ENCODE results near the gene ERCC2.
"Not testable (repeated sequence)": the region's sequence is repeated elsewhere in the genome, so short reads cannot be mapped to it uniquely, and the experiment has no call there.

The ERCC2 gene

DNA sequence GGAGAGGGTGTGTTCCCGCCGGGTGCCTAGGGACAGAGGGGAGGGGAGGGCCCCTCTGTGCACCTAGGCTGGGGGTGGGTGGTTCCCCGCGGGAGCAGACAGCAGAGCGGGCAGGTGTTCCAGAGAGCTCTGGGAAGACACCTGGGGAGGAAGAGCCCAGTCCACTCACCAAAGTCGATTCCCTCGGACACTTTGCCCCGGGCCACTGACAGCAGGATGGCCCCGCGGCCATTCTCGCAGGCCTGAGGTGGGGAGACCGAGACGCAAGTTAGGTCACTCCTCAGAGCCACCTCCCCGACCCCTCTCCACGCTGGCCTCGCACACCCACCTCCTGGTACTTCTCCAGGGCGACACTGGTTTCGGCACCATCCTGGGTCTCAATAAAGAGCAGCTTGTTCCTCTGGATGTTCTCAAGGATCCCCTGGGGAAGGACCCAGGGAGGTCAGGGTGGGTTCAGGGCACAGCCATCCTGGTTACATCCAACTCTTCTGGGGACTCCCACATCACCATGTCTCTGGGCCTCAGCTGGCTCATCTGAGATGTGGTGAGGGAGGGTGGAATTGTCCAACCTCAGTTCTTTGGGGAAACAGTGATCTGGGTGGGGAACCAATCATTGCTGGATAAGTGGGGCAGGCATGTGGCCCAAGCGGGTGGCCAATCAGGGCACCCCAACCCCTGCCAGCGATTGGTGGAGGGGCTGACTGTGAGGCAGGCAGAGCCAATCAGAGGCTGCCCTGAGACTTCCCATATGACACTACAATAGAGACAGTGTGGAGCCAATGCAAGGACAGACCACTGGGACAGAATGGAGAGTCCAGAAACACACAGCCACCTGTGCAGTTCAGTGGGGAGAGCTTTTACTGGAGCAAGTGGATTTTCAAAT is 17.2 kb downstream of the ERCC2 start:
- no peak for DNase-seq

DNA sequence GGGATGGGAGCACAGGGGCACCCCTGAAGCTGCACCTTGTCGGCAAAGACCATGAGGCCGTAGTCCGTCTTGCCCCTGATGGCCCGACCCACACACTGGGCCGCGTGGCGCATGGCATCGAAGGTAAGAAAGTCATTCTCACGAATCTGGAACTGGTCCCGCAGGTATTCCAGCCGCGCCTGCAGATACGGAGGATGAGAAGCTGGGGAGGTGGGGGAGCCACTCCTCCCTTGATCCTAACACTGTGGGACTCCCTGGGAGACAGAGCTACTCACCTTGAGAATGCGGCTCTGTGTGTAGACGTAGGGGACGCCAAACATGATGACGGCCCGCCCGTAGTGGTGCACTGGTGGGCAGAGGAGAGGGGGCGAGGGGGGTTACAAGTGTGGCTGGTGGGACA is 17.9 kb downstream of the ERCC2 start:
- no peak for DNase-seq

DNA sequence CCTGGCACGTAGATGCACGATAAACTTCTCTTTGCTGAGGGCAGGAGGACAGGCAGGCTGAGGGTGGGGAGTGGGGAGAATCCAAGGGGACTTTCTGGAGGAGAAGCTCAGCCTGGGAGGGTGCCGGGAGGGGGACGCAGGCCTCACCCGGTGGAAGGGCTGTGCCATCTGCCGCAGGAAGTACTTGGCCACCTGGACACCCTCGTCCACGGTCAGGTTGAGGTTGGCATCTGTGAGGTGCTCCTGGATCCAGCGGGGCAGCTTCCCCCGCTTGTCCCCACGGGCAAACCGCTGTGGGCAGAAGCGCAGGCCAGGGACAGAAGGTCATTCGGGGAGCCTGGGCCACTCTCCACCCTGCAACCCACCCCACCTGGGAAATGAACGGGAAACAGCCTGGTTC is 18.3 kb downstream of the ERCC2 start:
- no peak for DNase-seq

DNA sequence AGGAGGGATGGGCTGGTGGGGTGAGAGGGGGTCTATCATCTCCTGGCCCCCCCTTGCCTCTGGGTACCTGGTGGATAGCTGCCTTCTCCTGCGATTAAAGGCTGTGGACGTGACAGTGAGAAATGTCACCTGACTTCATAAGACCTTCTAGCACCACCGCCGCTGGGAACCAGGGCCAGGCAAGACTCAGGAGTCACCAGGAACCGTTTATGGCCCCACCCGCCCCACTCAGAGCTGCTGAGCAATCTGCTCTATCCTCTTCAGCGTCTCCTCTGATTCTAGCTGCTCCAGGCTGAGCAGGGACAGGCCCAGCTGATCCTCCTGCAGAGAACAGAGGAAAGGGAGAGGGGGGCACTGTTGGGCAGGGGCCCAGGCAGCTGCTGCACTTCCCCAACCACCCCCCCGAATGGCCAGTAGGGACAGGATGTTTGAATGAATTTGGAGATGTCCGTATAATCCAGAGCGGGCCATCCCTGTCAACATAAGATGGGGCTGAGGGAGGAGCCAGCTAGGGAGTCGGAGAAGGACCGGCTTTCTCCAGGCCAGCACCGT is 18.9 kb downstream of the ERCC2 start:
- DNase-seq, result no peak

DNA sequence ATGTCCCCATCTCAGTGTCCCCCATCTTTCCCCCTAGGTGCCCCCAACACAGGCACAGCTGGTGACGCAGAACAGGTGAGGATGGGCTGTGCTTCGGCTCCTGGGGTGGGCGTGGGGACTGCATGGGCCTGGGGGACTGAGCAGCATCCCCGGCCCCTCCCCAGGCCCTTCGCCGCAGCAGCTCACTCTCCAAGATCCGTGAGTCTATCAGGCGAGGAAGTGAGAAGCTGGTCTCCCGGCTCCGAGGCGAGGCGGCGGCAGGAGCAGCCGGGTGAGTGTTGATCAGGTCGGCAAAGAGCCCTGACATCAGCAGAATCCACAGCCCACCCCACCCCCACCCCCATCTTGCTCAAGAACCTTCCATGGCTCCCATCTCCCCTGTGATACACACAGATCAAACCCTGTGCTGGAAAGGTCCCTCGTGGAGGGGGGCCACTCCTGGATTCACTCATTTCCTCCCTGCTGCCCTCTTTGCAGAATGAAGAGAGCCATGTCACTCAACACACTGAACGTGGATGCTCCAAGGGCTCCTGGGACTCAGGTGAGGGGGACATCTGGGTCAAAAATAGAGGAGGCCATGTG is 19.8 kb downstream of the ERCC2 start:
- DNase-seq, result no peak

DNA sequence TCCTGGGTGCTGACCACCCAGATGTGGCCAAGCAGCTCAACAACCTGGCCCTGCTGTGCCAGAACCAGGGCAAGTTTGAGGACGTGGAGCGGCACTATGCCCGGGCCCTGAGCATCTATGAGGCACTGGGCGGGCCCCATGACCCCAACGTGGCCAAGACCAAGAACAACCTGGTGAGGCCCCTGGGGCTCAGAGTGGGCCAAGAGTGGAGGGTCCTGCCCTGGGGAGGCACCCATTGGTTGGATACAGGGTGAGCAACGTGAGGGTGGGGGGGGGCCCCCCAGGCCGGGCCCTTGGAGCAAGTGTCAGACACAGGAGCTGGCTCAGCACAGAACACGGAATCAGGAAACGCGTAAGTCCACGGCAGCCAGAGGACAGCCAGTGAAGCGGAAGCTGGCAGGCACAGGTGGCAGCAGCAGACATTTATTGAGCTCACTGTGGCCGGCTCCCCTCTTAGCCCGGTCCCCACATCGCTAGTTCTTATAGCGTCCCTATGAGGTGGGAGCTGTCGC is 20.9 kb downstream of the ERCC2 start:
- DNase-seq, result no peak

DNA sequence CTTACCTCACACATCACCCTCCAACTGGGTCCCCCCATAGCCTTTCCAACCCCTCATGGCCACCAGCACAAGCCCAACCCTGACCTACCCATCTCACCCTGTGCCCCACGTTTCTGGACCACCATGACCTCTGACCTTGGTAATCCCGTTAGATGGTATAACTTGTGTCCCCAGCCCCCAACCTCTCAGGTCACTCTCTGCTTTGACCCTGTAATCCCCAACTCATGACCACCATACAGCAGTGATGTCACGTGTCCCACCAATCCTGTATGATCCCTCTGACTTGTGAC is 21.3 kb downstream of the ERCC2 start:
- DNase-seq, result no peak

DNA sequence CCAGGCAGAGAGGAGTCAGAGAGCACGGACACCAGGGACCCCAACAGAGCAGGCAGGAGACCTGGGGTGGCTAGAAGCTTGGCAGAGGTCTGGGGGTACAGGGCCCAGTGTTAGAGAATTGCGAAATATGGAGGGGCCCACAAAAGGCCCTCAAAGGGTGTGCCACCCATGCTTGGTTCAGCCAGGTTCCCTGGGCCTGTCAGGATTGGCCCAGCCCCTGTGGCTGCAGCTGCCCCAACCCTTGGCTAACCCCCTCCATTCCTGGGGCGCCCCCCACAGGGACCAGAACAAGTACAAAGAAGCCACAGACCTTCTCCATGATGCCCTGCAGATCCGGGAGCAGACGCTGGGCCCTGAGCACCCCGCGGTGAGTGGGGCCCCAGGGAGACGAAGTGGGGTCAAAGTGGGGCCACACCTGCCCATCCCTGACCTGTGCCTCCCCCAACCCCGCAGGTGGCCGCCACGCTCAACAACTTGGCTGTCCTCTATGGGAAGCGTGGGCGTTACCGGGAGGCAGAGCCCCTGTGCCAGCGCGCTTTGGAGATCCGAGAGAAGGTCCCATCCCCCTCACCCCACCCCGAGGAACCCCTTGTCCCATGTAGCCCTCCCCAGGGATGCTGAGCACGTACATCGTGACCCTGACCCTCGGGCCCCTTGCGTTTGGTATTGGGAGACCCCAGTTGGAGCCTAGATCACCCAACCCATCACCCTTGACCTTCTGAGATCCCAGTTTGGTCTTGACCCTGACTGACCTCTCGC is 21.8 kb downstream of the ERCC2 start:
- no peak for DNase-seq

DNA sequence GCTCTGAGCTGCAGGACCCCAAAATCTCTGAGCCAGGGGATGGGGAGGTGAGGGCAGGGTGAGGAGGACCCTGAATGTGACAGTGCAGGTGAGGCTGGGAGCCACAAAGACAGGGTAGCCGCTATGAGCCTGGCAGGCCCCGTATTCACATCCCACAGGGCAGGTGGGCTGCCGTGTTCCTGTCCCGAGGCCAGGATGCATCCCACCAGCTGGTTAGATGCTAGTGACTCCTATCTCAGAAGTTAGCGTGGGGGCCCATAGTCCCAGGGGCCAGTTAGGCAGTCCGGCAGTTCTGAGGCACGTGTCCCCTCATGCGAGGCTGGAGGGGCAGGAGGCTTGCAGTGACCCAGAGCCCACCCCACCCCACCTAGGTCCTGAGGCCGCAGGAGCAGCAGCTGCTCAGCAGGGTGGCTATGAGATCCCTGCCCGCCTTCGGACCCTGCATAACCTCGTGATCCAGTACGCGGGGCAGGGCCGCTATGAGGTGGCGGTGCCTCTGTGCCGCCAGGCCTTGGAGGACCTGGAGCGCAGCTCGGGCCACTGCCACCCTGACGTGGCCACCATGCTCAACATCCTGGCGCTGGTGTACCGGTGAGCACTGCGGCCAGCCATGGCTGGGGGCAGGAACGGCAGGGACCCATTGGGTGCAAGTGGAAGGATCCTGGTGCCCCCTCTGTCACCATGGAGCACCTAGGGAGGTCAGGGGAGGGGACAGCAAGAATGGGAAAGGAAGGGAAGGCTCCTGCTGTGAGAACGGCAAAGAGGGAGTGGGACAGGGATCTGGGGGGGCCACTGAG is 22.6 kb downstream of the ERCC2 start:
- DNase-seq, result no peak

DNA sequence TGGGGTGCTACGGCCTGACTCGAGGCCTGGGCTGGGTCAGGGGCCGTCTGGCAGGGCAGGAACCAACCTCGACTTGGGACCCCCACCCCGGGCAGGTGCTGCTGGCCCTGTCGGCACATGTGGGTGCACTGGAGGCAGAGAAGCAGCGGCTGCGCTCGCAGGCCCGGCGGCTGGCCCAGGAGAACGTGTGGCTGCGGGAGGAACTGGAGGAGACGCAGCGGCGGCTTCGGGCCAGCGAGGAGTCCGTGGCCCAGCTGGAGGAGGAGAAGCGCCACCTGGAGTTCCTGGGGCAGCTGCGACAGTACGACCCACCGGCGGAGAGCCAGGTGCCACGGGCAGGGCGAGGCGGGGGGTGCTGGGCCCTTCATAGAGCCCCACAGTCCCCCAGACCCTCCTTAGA is 23.9 kb downstream of the ERCC2 start:
- DNase-seq, result no peak

DNA sequence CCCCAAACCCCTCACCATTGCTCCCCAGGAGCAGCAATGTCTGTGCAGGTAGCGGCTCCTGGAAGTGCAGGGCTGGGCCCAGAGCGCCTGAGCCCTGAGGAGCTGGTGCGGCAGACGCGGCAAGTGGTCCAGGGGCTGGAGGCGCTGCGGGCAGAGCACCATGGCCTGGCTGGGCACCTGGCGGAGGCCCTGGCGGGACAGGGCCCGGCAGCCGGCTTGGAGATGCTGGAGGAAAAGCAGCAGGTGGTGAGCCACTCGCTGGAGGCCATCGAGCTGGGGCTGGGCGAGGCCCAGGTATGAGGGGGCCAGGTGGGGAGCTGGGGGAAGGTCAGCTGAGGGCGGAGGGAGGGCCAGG is 24.9 kb downstream of the ERCC2 start:
- no peak for DNase-seq

DNA sequence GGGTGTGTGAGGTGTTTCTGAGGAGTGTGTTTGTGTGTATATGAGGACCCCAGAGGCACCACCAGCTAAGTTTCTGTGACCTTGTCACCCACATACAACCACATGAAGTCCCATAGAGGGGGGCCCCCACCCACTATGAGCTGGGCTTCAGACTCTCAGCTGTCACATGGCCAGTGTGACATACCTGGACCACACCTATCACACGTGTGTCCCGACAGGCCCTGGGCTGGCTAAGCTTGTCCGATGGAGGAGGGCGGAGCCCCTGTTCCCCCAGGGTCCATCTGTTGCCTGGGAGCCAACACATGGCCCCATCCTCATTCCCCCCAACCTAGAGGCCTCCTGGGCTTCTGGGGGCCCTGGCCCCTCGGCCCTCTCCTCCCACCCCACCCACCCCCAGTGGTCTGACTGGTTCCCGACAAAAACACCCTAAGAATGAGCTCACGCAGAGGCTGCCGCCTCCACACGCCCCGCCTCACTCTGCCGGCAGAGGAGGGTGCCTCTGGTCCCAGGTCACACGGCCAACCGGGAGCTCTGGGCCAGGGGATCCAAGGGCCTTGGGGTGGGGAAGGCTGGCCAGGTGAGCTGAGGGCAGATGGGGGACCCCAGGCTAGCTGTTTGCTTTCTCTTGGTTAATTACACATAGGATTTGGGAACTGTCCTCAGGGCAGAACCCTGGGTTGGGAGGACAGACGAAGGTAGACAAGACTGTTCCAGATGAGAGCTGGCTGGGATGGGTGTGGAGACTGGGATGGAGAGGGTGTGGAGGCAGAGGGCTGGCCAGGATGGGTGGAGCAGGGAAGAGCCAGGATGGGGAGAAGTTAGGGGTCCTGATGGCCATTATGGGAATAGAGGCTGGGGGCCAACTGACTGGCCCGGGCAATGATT is 25.5 kb downstream of the ERCC2 start:
- no peak for DNase-seq

DNA sequence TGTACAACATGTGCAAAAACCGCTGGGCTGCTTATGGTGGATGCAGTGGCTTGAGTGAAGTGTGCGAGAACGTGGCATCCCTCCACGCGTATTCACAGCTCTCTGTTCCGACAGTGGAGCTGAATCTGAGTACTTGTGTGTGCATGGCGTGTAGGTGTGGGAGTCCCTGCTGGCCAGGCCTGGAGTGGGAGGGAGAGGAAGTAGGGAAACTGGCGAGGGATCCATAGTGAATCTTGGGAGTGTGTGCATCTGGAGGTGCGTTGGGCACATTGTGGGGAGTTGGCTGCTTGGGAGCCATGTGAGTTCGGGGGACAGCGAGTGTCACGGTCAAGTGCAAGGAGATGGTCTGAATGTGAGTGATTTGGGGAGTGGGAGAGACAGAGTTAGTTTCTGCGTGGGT is 27.5 kb downstream of the ERCC2 start:
- DNase-seq, result no peak

DNA sequence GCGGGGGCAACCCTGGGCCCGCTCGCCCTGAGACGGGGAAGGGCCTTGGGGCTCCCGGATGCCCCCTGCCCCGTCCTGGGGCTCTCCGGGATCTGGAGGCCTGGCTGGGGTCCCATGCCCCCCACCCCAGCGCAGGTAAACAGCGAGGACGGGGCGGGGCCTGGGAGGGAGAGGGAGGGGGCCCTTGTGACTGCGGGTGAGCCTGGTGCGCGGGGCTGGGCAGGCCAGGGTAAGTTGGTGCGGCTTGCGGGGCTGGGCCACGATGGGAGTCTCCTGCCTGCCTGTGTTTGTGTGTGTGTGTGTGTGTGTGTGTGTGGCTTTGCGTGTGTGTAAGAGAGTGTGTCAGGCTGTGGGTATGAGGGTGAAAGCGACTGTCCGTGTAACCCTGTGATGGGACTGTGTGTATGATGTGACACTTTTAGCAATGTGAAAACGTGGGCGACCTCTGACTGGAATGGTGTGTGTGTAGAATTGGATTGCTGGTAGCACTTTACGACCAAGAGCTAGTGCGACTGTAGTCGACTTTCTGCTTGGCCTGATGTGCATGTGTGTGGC is 29.4 kb downstream of the ERCC2 start:
- DNase-seq, result no peak

DNA sequence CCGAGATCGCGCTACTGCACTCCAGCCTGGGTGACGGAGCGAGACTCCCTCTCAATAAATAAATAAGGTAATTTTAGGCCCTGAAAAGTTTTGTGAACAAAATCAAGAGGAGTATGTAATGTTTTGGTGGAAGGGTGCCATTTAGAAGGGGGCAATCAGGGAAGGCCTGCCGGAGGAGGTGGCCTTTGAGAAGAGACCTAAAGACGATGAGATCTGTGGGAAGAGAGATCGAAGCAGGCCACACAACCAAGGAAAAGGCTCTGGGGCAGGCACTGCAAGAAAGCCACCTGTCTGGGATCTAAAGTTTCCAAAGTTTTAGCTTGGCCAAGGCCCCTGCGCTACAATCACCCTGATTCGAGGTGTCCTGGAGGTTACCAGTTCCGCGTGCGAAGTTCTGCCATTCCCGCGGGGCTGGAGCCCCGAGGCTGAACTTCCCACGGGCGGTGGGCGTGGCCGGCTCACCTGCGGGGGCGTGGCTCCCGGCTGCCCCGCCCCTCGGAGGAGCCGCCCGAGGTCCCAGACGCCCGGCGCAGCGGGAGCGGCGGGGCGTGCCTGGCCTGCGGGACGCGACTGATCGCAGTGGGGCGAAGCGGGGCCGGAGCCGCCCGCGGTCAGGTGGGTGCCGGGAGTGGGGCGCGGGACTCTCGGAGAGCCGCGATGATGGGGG is 30.0 kb downstream of the ERCC2 start, which contains the start of gene KLC3:
KLC3 (plus strand) TSS at position 519 of the 667 bp plus-strand sequence. CDS start 4,792 bp downstream, outside the sequence.
- DNase-seq, result no peak

DNA sequence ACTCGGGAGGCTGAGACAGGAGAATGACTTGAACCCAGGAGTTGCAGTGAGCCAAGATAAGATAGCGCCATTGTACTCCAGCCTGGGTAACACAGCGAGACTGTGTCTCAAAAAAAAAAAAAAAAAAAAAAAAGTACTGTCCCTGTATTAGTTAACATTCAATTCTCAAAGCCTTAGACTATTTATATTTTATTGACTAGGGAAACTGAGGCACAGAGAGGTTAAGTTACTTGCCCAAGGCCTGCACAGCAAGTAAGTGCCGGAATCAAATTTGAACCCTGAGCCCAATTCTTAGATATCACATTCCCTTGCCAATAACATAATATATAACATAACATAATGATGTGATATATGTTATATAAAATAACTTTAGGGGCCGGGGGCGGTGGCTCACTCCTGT is 30.7 kb downstream of the ERCC2 start:
- no peak for DNase-seq

DNA sequence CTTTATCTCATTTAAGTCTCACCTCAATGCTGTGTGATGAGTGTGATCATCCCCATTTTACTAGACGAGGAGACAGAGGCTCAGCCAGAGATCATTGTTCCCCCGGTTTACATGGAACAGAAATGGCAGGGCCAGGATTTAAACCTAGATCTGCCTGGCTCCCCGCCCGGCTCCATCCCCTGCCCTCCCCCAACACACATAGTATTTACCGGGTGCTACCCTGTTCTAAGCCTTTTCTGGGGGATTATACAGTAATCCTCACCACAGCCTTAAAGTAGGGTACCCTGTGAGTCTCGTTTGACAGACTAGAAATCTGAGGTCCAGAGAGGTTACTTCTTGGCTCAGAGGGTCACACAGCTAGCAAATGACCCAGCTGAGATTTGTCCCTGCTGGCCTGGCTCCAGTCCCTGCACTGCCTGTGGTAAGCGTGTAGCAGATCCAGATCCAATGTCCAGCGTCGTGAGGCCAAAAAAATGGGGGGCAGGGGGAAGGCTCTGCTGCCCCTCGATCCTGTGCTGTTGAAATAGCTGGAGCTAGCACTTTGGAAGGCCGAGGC is 33.6 kb downstream of the ERCC2 start:
- DNase-seq, result no peak

DNA sequence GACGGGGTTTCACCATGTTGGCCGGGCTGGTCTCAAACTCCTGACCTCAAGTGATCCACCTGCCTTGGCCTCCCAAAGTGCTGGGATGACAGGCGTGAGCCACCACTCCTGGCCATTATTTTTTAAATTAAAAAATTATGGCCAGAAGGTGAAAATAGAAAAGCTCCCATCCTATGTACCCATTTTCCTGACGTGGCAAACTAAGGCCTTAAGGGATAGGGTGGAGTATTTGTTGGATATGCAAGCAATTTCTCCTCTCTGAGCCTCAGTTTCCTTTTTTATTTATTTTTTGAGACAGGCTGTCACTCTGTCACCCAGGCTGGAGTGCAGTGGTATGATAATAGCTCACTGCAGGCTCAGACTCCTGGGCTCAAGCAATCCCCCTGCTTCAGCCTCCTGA is 35.5 kb downstream of the ERCC2 start:
- not testable (repeated sequence) for DNase-seq

DNA sequence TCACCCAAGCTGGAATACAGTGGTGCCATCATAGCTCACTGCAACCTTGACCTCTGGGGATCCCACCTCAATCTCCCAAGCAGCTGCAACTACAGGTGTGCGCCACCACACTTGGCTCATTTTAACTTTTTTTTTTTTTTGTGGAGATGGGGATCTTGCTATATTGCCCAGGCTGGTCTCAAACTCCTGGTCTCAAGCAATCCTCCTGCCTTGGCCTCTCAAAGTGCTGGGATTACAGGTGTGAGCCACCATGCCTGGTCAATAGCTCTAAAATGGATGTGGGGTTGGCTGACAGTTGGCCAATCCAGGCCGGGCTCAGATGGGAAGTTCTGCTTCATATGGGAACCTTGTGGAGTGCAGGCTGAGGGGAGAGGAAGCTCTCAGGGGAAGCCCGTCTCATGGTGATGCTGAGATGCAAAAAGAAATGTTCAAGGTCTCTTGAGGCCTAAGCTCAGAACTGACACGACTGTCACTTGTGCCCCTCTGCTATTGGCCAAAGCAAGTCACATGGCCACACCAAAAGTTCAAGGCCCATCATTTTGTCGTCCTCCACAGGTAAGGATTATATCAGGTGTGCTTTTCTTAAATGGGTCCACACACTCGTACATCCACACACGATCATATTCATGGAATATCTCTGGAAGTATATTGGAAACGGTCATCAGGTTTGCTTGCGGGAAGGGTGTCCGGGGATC is 36.6 kb downstream of the ERCC2 start:
- DNase-seq, result no peak

DNA sequence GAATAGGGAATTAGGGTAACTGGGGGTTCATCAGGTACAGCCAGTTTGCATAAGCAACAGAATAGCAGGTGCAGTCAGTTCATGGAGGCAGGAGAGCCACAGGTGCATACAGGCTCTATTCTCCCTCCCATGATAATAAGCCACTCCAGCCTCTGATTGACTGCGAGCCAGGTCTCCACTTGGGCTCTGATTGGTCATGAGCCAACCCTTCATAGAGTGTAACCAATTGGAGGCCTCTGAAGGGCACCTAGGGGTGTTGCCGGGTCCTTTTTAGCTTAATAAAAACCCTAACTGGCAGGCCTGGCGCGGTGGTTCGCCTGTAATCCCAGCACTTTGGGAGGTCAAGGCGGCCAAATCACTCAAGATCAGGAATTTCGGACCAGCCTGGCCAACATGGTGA is 39.0 kb downstream of the ERCC2 start:
- no peak for DNase-seq
